HG03469 (cell line): ENCODE data around the gene SRGAP1.
"Not testable (repeated sequence)": the region's sequence is repeated elsewhere in the genome, so short reads cannot be mapped to it uniquely, and the experiment has no call there.

ENCODE experiments used
- ATAC-seq: cut with Tn5 transposase; IDR thresholded peaks from one replicate; pipeline ENCODE4 v1.9.1; 2021; ENCODE audit warnings: mild to moderate bottlenecking, moderate library complexity, moderate number of reproducible peaks; ENCODE audit not compliant: unreplicated experiment

The SRGAP1 gene

GRCh38 chr12:64070454-64070853 lies 226.0 kb downstream of the SRGAP1 start:
- ATAC-seq = no peak

GRCh38 chr12:64072916-64073575 lies 228.5 kb downstream of the SRGAP1 start:
- ATAC-seq = no peak

- not testable (repeated sequence) for ATAC-seq
Observed at GRCh38 chr12:64076565-64076964, 232.1 kb downstream of the SRGAP1 start.

GRCh38 chr12:64077922-64078321 lies 233.4 kb downstream of the SRGAP1 start:
- no peak for ATAC-seq

GRCh38 chr12:64080319-64081007 lies 236.0 kb downstream of the SRGAP1 start:
- no peak for ATAC-seq

GRCh38 chr12:64081008-64081404 lies 236.5 kb downstream of the SRGAP1 start:
- no peak for ATAC-seq

GRCh38 chr12:64082116-64082515 lies 237.6 kb downstream of the SRGAP1 start:
- no peak for ATAC-seq

GRCh38 chr12:64082866-64083268 lies 238.4 kb downstream of the SRGAP1 start:
- no peak for ATAC-seq

- ATAC-seq = no peak
Observed at GRCh38 chr12:64083285-64084210, 239.0 kb downstream of the SRGAP1 start.

GRCh38 chr12:64085154-64085553 lies 240.7 kb downstream of the SRGAP1 start:
- no peak for ATAC-seq

- no peak for ATAC-seq
Observed at GRCh38 chr12:64085996-64086395, 241.5 kb downstream of the SRGAP1 start.

GRCh38 chr12:64086946-64087345 lies 242.4 kb downstream of the SRGAP1 start:
- ATAC-seq = no peak

GRCh38 chr12:64087761-64088160 lies 243.3 kb downstream of the SRGAP1 start:
- no peak for ATAC-seq

- no peak for ATAC-seq
Observed at GRCh38 chr12:64088431-64089349, 244.2 kb downstream of the SRGAP1 start.

- ATAC-seq = no peak
Observed at GRCh38 chr12:64090047-64090446, 245.5 kb downstream of the SRGAP1 start.

GRCh38 chr12:64091186-64091585 lies 246.7 kb downstream of the SRGAP1 start:
- no peak for ATAC-seq

- no peak for ATAC-seq
Observed at GRCh38 chr12:64092507-64093196, 248.2 kb downstream of the SRGAP1 start.

- ATAC-seq = no peak
Observed at GRCh38 chr12:64093689-64094088, 249.2 kb downstream of the SRGAP1 start.

GRCh38 chr12:64097366-64098105 lies 253.0 kb downstream of the SRGAP1 start:
- ATAC-seq = no peak
